HG02885 (cell line): ENCODE measurements around the gene MRC2.

ENCODE experiments used
- ATAC-seq: cut with Tn5 transposase; IDR thresholded peaks from one replicate; pipeline ENCODE4 v1.9.1; 2021; ENCODE audit warnings: mild to moderate bottlenecking; ENCODE audit not compliant: unreplicated experiment, poor library complexity

MRC2 gene

DNA sequence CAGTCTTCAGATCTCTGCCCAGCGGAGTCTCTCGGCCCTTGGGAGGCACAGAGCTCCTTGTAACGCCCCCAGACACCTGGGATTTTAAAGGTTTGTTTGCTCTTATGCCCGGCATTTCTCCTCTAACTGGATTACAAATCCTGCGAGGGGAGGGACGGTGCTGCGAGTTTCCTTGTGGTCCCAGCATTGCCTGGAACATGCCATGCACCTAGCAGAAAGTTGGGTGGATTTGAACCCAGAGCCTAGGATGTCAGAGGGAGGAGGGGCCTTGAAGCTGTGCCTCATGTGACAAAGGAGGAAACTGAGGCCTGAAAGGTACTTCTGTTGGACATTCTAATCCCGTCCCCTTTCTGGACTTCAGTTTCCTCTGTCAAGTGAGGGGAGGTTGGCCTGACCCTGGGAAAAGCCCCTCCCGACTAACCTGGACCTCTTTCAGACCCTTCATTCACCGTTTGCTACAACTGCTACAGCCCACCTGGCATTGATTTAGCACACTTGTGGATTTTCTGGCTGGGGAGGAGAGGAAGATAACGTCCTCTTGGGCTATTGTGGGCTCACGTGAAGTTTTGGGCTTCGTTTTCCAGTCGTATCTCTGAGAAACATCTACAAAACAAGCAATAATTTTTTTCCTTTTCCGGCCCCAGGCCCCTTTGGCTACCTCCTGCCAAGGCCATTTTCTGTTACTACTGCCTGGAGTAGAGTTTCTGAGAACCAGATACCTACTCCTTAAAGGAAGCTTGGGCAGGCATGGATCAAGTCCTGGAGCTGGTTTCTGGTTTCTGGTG, 30.9 kb downstream of the MRC2 start:
- no peak for ATAC-seq

DNA sequence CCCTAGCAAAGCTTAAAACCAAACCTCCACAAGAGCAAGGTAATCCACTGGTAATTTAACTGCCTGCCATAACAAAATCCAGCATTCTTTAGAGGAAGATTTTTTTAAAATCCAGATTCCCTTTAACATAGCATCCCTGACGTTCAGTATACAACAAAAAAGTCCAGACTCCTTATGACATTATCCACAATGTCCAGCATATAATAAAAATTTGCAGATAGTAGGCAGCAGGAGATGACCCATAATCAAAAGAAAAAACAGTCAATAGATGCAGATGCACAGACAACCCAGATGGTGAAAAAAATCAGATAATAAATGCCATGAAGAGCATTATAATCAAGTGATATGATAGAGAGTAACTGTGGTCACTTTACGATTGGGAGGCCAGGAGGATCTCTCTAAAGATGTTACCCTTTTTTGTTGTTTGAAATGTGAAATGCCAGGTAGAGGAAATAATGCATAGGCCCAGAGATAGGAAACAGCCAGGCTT, 33.2 kb downstream of the MRC2 start:
- ATAC-seq: no peak

DNA sequence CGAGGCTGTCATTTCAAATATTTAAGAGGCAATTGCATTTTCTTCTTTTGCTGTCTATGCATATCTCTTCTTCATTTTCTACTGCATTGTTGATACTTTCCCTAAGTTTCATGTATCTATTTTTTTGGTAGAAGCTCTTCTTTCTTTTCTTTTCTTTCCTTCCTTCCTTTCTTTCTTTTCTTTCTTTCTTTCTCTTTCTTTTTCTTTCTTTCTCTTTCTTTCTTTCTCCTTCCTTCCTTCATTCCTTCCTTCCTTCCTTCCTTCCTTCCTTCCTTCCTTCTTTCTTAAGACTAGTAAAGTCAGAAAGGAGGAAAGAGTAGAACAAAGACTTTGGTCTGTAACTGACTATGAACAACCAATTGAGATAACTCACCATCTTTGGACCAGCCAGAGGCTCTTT, 33.9 kb downstream of the MRC2 start:
- ATAC-seq: no peak

DNA sequence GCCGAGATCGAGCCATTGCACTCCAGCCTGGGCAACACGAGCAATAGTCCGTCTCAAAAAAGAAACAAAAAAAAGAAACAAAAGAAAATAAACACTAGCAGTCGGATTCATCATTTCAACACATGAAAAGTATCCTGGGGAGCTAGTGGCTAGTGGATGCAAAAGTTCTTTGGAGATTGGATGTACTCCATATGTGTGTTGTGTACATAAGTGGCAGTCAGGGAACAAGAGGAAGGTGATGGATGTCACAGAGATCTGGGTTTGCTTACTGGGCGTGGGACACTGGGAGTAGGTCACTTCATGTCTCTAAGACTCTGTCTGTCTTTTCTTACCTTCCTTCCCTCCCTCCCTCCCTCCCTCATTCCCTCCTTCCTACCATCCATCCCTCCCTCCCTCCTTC, 35.4 kb downstream of the MRC2 start:
- no peak for ATAC-seq

DNA sequence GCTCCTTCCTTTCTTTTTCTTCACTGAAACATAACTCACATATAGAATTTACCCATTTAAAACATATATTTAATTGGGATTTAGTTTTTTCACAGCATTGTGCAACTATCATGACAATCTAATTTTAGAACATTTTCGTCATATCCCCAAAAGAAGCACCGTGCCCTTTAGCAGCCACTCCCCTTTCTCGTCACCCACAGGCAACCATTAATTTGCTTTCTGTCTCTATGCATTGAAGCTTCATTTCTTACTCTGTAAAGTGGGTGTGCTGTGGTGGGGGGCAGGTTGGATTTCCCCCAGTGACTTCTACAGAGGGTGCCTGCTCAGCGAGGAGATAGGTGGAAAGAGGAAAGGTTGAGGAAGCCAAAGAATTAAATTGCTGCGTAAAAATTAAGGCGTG, 35.8 kb downstream of the MRC2 start:
- ATAC-seq: no peak

DNA sequence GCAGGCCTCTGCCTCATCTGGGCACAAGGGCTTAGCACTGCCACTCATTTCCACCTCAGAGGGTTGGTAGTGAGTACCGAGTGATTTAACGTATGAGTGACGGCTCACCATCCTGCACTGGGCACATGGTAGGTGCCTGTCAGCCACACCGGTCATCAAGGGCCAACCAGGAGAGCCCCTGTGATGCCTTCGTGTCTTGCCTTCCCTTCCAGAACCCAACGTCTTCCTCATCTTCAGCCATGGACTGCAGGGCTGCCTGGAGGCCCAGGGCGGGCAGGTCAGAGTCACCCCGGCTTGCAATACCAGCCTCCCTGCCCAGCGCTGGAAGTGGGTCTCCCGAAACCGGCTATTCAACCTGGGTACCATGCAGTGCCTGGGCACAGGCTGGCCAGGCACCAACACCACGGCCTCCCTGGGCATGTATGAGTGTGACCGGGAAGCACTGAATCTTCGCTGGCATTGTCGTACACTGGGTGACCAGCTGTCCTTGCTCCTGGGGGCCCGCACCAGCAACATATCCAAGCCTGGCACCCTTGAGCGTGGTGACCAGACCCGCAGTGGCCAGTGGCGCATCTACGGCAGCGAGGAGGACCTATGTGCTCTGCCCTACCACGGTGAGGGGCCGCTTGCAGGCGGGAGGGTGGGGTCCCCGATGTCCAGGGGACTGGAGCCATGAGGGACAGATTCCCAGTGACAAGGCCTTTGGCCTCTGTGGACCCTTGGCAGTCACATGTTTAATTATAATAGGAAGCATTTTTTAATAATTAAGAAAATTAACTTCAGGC, 37.1 kb downstream of the MRC2 start:
- ATAC-seq: no peak

DNA sequence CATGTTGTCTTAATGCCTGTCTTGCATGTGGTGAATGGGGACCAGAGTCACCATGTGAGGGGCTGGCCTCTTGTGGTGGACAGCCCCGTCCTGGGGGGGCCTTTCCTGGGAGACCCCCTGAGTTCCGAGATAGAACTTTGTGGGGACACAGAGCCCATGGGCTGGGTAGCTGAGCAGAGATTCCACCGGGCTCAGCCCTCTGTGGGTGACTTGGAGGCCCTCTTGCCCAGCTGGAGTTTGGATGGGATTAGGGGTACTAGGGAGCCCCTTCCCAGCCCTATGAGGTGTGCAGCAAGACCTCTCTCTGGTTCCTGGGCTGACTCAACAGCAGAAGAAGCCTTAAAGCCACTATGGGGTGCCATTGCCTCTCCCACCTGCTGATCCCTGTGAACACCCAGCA, 38.1 kb downstream of the MRC2 start:
- no peak for ATAC-seq

DNA sequence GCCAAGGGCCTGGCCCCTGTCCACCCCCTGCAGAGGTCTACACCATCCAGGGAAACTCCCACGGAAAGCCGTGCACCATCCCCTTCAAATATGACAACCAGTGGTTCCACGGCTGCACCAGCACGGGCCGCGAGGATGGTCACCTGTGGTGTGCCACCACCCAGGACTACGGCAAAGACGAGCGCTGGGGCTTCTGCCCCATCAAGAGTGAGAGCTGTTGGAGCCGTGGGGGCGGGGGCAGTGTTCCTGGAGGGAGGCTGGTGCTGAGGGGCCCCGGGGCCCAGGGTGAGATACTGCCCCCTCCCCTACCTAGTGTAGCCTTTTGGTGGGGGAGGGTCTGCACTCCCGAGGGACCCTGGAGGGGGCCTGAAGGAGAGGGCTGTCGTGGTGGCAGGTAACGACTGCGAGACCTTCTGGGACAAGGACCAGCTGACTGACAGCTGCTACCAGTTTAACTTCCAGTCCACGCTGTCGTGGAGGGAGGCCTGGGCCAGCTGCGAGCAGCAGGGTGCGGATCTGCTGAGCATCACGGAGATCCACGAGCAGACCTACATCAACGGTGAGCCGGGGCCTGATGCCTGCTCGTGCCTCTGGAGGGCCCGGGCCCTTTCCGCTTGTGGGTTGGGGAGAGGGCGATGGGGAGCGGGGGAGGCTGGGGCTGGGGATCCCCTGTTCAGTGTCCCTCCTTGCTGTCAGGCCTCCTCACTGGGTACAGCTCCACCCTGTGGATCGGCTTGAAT, 38.8 kb downstream of the MRC2 start:
- ATAC-seq: no peak

DNA sequence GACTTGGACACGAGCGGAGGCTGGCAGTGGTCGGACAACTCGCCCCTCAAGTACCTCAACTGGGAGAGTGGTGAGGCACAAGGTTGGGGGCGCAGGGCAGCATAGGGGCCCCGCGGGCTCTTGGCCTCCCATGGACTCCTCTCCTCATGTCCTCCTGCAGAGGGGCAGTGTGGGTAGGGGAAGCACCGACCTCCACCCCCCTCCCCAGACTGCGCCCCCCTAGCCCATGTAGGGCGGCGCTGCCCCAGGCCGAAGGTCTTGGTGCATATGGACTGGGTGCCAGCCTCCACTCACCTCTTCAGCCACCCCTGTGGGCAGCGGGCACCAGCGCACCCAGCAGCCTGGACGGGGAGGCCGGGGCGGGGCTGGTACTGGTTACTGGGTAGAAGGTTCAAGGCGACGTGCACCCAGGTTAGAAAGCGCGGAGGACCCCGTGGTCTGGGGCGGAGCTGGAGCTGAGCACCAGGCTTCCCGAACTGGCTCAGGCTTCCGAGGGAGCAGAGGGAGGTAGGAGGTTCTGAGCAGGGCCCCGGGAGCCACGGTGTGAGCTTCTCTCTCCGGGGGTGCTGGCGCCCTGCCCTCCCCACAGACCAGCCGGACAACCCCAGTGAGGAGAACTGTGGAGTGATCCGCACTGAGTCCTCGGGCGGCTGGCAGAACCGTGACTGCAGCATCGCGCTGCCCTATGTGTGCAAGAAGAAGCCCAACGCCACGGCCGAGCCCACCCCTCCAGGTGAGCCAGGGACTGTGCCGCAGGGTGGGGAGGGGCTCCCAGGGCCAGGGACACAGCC, 39.5 kb downstream of the MRC2 start:
- ATAC-seq: no peak

DNA sequence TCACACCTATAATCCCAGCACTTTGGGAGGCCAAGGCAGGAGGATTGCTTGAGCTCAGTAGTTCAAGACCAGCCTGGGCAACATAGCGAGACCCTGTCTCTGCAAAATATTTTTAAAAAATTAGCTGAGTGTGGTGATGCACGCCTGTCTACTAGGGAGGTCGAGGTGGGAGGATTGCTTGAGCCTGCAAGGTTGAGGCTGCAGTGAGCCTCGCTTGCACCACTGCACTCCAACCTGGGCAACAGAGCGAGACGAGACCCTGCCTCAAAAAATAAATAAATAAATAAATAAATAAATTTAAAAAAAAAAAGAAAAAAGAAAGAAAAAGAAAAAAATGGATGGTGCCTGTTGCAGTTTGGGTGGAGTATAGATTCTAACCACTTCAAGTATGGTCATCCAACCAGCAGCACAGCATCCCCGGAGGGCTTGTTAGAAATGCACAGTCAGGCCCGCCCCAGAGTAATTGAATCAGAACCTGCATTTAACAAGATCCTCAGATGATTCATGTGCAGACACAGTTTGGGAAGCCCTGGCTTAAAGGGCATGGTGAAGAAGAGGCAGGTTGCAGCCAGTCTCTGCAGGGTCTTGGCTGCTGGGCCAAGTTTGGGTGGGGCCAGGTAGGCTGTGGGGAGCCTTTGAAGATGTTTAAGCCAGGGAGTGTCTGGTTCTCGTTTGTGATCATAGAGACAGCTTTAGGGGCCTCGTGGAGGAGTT, 40.8 kb downstream of the MRC2 start:
- ATAC-seq: no peak

DNA sequence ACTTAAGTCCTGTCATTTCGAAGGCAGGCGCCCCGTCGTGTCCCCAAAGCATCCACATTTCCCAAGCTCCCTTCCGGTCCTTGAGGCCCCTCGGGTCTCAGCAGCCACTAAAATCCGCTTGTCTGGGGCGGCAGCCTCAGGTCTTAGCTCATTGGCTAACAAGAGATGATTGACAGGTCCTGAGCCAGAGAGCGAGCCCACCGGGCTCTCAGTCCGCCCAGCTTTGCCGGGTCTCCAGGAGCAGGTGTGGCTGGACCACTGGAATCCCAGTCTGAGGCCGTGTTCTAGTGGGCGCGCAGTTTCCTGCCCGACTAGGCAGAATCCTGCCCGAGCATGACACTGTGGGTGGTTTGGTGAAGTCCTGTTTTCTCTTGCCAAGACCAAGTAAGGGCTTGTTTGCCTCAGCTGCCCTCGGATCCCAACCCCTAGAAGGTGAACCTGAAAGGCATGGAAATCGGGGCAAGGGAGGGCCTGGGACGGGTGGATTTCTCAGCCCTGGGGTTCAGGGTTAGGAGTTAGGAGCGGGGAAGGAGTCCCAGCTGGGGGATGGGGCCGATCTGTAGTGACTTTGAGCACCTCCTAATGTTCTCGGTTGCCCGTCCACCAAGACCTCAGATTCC, 42.8 kb downstream of the MRC2 start:
- ATAC-seq: no peak

DNA sequence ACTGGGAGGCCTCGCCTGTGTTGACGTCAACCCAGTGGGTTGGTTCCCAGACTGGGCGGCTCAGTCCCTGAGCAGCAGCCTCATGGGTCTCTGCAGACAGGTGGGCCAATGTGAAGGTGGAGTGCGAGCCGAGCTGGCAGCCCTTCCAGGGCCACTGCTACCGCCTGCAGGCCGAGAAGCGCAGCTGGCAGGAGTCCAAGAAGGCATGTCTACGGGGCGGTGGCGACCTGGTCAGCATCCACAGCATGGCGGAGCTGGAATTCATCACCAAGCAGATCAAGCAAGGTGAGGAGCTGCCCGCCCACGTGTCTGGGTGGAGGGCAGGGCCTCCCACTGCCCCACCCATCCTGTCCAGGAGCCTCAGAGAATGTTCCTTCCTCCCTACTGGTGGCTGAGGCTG, 44.1 kb downstream of the MRC2 start:
- ATAC-seq: no peak

DNA sequence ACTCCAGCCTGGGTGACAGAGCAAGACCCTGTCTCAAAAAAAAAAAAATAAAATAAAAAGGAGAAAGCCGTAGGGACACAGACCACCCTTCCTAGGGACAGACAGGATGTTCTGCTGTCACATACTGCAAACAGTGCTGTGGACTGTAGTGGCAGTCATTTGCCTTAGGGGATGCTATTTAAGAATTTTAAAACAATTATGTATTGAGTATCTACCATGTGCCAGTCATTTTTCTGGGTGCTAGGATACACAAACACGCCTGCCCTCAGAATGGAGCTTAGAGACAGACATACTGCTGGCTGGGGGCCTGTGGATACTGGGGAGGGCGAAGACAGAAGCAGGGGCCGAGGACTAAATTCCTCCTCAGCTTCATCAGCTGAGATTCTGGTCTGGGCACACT, 45.5 kb downstream of the MRC2 start:
- ATAC-seq: no peak

DNA sequence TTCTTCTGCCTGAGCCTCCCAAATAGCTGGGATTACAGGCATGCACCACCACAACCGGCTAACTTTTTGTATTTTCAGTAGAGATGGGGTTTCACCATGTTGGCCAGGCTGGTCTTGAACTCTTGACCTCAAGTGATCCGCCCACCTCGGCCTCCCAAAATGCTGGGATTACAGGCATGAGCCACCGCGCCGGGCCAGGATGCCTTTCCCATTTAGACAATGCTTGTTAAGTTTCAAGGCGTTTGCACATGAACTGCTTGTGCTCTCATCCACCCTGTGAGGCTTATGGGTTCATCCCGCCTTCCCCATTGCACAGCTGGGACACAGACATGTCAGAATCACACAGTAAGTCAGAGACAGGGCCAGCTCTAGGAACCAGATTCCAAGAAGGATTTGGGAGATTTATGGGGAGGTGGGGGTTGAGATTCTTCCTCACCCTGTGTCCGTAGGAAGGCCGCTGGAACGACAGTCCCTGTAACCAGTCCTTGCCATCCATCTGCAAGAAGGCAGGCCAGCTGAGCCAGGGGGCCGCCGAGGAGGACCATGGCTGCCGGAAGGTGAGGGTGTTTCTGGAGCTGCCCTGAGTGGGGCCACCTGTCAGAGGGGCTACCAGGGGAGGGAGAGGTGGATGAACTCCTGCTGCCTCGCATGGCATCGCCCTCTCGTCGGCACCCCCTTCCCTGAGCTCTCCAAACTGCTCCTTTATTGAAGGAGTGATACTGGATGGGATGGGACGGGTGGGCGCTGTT, 46.3 kb downstream of the MRC2 start:
- no peak for ATAC-seq

DNA sequence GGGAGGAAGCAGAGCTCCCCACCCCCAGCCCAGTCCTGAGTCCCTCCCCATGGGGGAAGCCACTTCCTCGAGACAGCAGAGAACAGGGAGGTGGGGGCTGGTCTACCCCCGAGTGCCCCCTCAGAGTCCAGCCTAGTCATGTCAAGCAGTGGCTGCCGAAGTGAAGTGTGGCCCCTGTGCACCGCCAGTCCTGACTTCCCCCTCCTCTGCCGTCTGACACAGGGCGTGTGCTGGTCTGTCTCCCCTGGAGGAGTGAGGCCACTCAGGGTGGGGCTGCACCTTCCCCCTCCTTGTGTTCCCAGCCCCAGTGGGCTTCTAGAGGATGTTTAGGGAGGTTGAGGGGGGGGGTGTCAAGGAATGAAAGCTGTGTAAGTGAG, 46.9 kb downstream of the MRC2 start:
- no peak for ATAC-seq

DNA sequence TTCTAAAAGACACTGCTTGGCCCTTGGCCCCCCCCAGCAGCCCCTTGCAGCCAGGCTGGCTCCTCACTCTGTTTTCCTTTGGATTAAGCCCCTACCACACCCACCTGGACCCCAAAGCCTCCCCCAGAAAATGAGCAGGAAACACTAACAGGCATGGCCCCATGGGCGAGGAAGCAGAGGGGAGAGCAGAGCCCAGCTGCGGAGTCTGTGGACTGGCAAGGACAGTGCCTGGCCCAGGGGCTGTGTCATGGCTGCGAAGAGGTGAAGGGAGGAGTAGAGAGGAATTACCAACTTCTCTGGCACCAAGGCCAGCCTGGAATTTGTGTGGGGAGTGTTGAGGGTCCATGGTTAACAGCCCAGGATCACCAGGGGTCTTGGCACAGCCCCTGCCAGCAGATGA, 47.4 kb downstream of the MRC2 start:
- no peak for ATAC-seq

DNA sequence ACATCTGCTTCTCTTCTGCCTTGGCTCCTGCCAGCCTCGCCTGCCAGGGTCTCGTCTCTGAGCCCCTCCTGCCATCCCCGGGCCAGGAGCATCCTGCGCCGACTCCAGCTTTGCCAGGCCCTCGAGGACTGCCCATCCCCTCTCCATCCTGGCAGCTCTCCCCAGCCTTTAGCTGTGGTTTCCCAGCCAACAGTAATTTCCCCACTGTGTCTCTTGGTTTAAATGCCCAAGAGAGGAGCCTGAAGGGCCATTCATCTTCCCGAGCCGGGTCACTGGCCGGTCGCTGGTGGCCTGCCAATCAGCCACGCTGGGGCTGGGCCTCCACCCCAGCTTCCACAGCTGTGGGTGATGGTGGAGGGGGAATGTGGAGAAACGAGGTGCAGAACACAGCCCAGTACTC, 47.8 kb downstream of the MRC2 start:
- ATAC-seq: no peak

DNA sequence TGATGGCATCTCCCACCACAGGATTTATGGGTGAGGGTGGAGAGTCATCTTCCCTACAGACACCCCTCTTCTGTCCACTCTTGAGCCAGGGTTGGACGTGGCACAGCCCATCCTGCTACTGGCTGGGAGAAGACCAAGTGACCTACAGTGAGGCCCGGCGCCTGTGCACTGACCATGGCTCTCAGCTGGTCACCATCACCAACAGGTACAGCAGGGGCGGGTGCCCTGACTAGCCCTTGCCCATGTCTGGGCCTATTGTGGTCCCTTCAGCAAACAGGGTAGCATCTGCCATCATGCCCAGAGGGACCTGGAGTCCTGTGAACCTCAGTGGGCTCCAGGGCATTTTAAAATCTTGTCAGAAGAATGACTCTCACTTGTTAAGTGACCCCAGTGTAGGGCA, 48.2 kb downstream of the MRC2 start:
- ATAC-seq: no peak
